ENCODE data around the gene SLN. TPM values are rescaled to one million over a fixed set of nuclear protein-coding genes. Genes with fewer than 3 reads are reported as not detected.

Gene SLN
- total RNA-seq, 1 experiment from 2014 or later: not detected

DNA sequence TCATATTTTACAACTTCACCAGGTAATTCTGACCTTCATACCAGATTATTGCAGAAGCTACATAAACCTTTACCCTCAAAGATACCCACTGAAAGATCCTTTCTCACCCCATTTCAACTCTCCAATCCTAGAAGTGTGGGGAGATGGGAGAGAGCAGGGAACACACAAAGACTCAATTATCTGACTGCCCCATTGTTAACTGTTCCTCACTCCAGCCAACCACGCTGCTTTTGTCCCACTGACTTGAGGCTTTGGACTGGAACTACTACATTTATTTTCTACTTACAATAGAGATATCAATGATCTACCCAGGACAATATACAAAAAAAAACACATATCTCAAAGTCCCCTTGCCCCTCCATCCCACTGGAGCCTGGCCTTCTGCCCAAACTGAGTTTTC, 44.7 kb upstream of the SLN start:
- Histone ChIP-seq H3K23me2 (ENCODE audit: insufficient read length, low read depth, low read length, poor library complexity, severe bottlenecking) (no peaks in the 10 kb centered on the region), H3K56ac (ENCODE audit: insufficient read length, low read depth, low read length) (no peak overlapping the region), H3K14ac (ENCODE audit: insufficient read depth, low read length) (no peak overlapping the region), H3K9ac (ENCODE audit: extremely low read depth, insufficient read length, low read length) (no peak overlapping the region), H3K27ac (ENCODE audit: insufficient read length, low read depth, low read length) (no peak overlapping the region), H2BK20ac (ENCODE audit: low read depth, low read length, poor library complexity, severe bottlenecking) (no peak overlapping the region), H4K20me1 (ENCODE audit: control insufficient read depth, insufficient read depth, insufficient read length) (no peaks in the 10 kb centered on the region), H3K4me1 (ENCODE audit: insufficient read depth, low read length) (no peaks in the 10 kb centered on the region), H3K79me2 (ENCODE audit: insufficient read depth, low read length) (no peaks in the 10 kb centered on the region), H2BK12ac (ENCODE audit: insufficient read length, low read depth, low read length) (no peak overlapping the region), H2AFZ (ENCODE audit: low read length) (no peak overlapping the region), H3K4me2 (ENCODE audit: insufficient read depth, insufficient read length, low read length) (no peak overlapping the region), H4K5ac (ENCODE audit: insufficient read length, low read depth, low read length) (no peak overlapping the region), H2BK15ac (ENCODE audit: low read depth, low read length) (no peak overlapping the region), H2BK120ac (ENCODE audit: low read depth, low read length, poor library complexity, severe bottlenecking) (no peak overlapping the region), H3T11ph (ENCODE audit: low read length) (no peak overlapping the region), H4K91ac (ENCODE audit: insufficient read length, low read depth, low read length) (no peak overlapping the region), H2BK5ac (ENCODE audit: insufficient read length, low read length) (no peak overlapping the region), H3K4ac (ENCODE audit: low read depth, low read length) (no peak overlapping the region), H3K9me3 (ENCODE audit: control insufficient read depth, low read depth, low read length) (no peaks in the 10 kb centered on the region), H3K79me1 (ENCODE audit: insufficient read depth, low read depth, low read length, poor library complexity, severe bottlenecking) (no peaks in the 10 kb centered on the region), H3K18ac (ENCODE audit: insufficient read length, low read depth, low read length) (no peak overlapping the region), H3K23ac (ENCODE audit: insufficient read length, low read depth, low read length) (no peak overlapping the region), H2AK5ac (ENCODE audit: insufficient read length, low read length) (no peak overlapping the region), H4K8ac (replicated peaks; ENCODE audit: insufficient read length, low read depth, low read length) (no peak overlapping the region), H3K27me3 (ENCODE audit: insufficient read depth, low read length) (no peaks in the 10 kb centered on the region)
- Mint-ChIP-seq H3K9me3 (peaks cover 3 to 7% of the 10 kb centered on the region in 2 experiments; a peak in 4 of 5 replicates), H3K36me3 (ENCODE audit: insufficient read depth in 1 of 3, low read depth in 3 of 3) (peaks cover 0 to 3% (median 2%) of the 10 kb centered on the region in 3 experiments; a peak in 3 of 7 replicates), H3K27ac (no peak overlapping the region), H3K4me3 (no peak overlapping the region), H3K4me1 (peaks cover 0 to 7% of the 10 kb centered on the region in 2 experiments; a peak in 2 of 4 replicates), H3K27me3 (ENCODE audit: low read depth) (no peaks in the 10 kb centered on the region)
- WGBS (ENCODE audit: extremely low coverage, insufficient read length, low lambda C conversion rate): no CpG with 5 or more reads among the region's 1 CpG
- TF ChIP-seq, protein P1, sequence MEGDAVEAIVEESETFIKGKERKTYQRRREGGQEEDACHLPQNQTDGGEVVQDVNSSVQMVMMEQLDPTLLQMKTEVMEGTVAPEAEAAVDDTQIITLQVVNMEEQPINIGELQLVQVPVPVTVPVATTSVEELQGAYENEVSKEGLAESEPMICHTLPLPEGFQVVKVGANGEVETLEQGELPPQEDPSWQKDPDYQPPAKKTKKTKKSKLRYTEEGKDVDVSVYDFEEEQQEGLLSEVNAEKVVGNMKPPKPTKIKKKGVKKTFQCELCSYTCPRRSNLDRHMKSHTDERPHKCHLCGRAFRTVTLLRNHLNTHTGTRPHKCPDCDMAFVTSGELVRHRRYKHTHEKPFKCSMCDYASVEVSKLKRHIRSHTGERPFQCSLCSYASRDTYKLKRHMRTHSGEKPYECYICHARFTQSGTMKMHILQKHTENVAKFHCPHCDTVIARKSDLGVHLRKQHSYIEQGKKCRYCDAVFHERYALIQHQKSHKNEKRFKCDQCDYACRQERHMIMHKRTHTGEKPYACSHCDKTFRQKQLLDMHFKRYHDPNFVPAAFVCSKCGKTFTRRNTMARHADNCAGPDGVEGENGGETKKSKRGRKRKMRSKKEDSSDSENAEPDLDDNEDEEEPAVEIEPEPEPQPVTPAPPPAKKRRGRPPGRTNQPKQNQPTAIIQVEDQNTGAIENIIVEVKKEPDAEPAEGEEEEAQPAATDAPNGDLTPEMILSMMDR (conservative IDR thresholded peaks at IDR 0.05): no peak
- DNase-seq: no peak
